Endothelial cell of umbilical vein (primary cell): ENCODE measurements around the gene SMIM3. TPM values are rescaled to one million over a fixed set of nuclear protein-coding genes. Genes with fewer than 3 reads are reported as not detected.

ENCODE experiments used
- BruUV-seq: library from RNA; stranded (reverse); fragments of 400-500 nt; replicated peaks from 2 replicates; lab custom pipeline; 2021; lab: Mats Ljungman, UMichigan
- CTCF ChIA-PET: fragments of 300-600, 350-600 bp; sonication (Branson Sonifier 250); formaldehyde crosslinking; loops from one replicate; lab custom pipeline; 2021; ENCODE audit warnings: antibody characterized with exemption, inconsistent platforms; lab: Charles Lee
- POLR2A ChIA-PET: fragments of 300-600, 350-600 bp; sonication (Branson Sonifier 250); formaldehyde crosslinking; loops from one replicate; lab custom pipeline; 2021; ENCODE audit warnings: antibody characterized with exemption, inconsistent platforms; lab: Charles Lee
- DNase-seq: peaks from one replicate; pipeline ENCODE4 v3.0.0-alpha.2; 2011; ENCODE audit warnings: low read depth, low spot score
- FAIRE-seq: peaks from 2 replicates; lab custom pipeline; 2011; peaks lifted over from hg19 to GRCh38; lab: Jason Lieb, UNC
- H2AFZ ChIP-seq: 2 replicates; pipeline ENCODE4 v1.6.0; 2012; ENCODE audit warnings: low read depth, low read length, control low read depth, inconsistent platforms
- H3K27ac ChIP-seq: 2 replicates; pipeline ENCODE4 v1.5.1; 2011; ENCODE audit warnings: low read depth, mild to moderate bottlenecking, control low read depth, low read length, moderate library complexity; ENCODE audit not compliant: insufficient read depth
- H3K27me3 ChIP-seq, 2 experiments: 2 replicates each; pipeline versions ENCODE4 v1.6.0 to v1.6.1; 2011; ENCODE audit warnings: low read length in 2 of 2, mixed read lengths in 1 of 2; ENCODE audit not compliant: control insufficient read depth in 2 of 2, insufficient read depth in 2 of 2
- H3K36me3 ChIP-seq, 2 experiments: 2 replicates in 1 of 2; 3 replicates in 1 of 2; pipeline ENCODE4 v1.5.1; 2011; ENCODE audit warnings: low read length in 2 of 2, mild to moderate bottlenecking in 1 of 2, moderate library complexity in 1 of 2; ENCODE audit not compliant: control insufficient read depth in 2 of 2, insufficient read depth in 2 of 2; ENCODE audit errors: extremely low read depth in 1 of 2
- H3K4me1 ChIP-seq: 3 replicates; pipeline ENCODE4 v1.5.1; 2011; ENCODE audit warnings: mild to moderate bottlenecking, low read length; ENCODE audit not compliant: control insufficient read depth, insufficient read depth; ENCODE audit errors: extremely low read depth
- H3K4me2 ChIP-seq: 2 replicates; pipeline ENCODE4 v1.6.1; 2011; ENCODE audit warnings: low read length, control low read depth, mixed read lengths; ENCODE audit not compliant: insufficient read depth
- H3K4me3 ChIP-seq, 3 experiments: fragments of 200-600 bp in 1 of 3; sonication (generic), shearing (Covaris generic) in 1 of 3; replicated peaks in 1 of 3; 2 replicates each; pipeline ENCODE4 v1.5.1; 2011 to 2016; ENCODE audit warnings: control low read depth in 3 of 3, low read length in 3 of 3, mild to moderate bottlenecking in 2 of 3, inconsistent platforms in 1 of 3, low read depth in 1 of 3, moderate library complexity in 1 of 3; ENCODE audit not compliant: insufficient read depth in 1 of 3
- H3K79me2 ChIP-seq: 2 replicates; pipeline ENCODE4 v1.6.0; 2012; ENCODE audit warnings: low read length, inconsistent platforms; ENCODE audit not compliant: control insufficient read depth, insufficient read depth
- H3K9ac ChIP-seq: replicated peaks from 2 replicates; pipeline ENCODE3; 2011; ENCODE audit warnings: low read length, control low read depth; ENCODE audit not compliant: insufficient read depth; ENCODE audit errors: extremely low read depth
- H3K9me1 ChIP-seq: replicated peaks from 3 replicates; pipeline ENCODE4 v1.6.0; 2011; ENCODE audit warnings: mild to moderate bottlenecking, low read length; ENCODE audit not compliant: control insufficient read depth, insufficient read depth; ENCODE audit errors: extremely low read depth
- H3K9me3 ChIP-seq: replicated peaks from 2 replicates; pipeline ENCODE4 v1.5.1; 2012; ENCODE audit warnings: low read length, inconsistent platforms; ENCODE audit not compliant: control insufficient read depth, insufficient read depth
- H4K20me1 ChIP-seq: replicated peaks from 2 replicates; pipeline ENCODE3; 2011; ENCODE audit warnings: mild to moderate bottlenecking, low read length; ENCODE audit not compliant: control insufficient read depth, insufficient read depth; ENCODE audit errors: extremely low read depth
- CTCF ChIP-seq, 2 donors: IDR thresholded peaks; 1 replicate in 1 of 2; 2 replicates in 1 of 2; pipeline ENCODE4 v1.5.1; 2011; ENCODE audit warnings: low read length in 2 of 2, mild to moderate bottlenecking in 2 of 2, moderate library complexity in 2 of 2, control low read depth in 1 of 2, inconsistent platforms in 1 of 2, low read depth in 1 of 2; ENCODE audit not compliant: insufficient read depth in 1 of 2; ENCODE audit errors: extremely low read depth in 1 of 2
- GATA2 ChIP-seq: IDR thresholded peaks from 2 replicates; pipeline ENCODE4 v1.7.0; 2011; ENCODE audit warnings: low read depth, mild to moderate bottlenecking, moderate library complexity, mixed read lengths, low read length; ENCODE audit not compliant: insufficient read length, insufficient read depth
- JUN ChIP-seq: IDR thresholded peaks from 2 replicates; pipeline ENCODE4 v1.6.1; 2011; ENCODE audit warnings: borderline replicate concordance, low read depth; ENCODE audit not compliant: insufficient read length, insufficient read depth
- MAX ChIP-seq: IDR thresholded peaks from 2 replicates; pipeline ENCODE4 v1.6.1; 2011; ENCODE audit not compliant: insufficient read depth, insufficient read length
- POLR2A ChIP-seq: IDR thresholded peaks from 2 replicates; pipeline ENCODE4 v1.6.1; 2012; ENCODE audit warnings: low read depth, mild to moderate bottlenecking, control low read depth, low read length
- dilution Hi-C: fragments of 300-500 bp; cut with MboI; formaldehyde crosslinking; loops from one replicate; pipeline ENCODE4 v1.15.0; 2019; ENCODE audit warnings: low sequenced_read_pairs; ENCODE audit not compliant: extremely low pct_ligation_motif_present
- intact Hi-C: fragments of 100-400 bp; cut with micrococcal nuclease; formaldehyde crosslinking; loops from one replicate; pipeline ENCODE4 v1.10.0; 2022
- polyA plus RNA-seq, 4 experiments: library from polyadenylated mRNA; depleted of rRNA in 3 of 4; stranded (reverse) in 3 of 4; unstranded in 1 of 4; fragments of >200 nt; gene quantifications; 2 replicates each; pipeline versions ENCODE4 v1.2.1 to v1.2.3, GENCODE V29; 2011 to 2012; ENCODE audit warnings: missing spikeins in 1 of 4
- total RNA-seq: library from RNA; stranded (reverse); gene quantifications from 2 replicates; pipeline ENCODE4 v1.2.3, GENCODE V29; 2021

The SMIM3 gene
- total and polyA plus RNA-seq, 2 donors (not counting 3 experiments of a cell fraction or from before 2014, with no cell fraction given), result 1.0 to 2.0 TPM

DNA sequence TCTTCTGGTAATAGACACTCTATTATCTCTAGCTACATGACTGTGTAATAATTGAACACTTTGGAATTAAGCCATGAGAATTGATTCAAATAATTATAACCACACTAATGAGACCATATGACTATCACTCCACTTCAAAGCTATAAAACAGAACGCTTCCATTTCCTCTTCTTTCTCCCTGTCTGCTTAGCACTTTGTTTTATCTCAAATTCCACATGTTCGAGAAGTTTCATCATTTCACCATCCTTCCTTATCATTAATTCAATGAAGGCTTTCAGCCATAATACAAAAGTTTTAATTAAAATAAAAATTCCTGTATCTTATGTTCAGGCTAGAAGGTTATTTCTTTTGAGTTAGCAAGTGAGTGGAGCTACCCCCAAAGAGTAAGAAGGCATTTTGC is 12.3 kb upstream of the SMIM3 start:
- Histone ChIP-seq H2AFZ (no peak overlapping the region), H3K27me3 (peaks cover 24 to 41% of the 10 kb centered on the region in 2 experiments), H3K4me3 (no peak overlapping the region), H4K20me1 (no peaks in the 10 kb centered on the region), H3K9ac (no peak overlapping the region), H3K79me2 (no peaks in the 10 kb centered on the region), H3K4me1 (no peaks in the 10 kb centered on the region), H3K4me2 (no peak overlapping the region), H3K27ac (no peak overlapping the region), H3K9me1 (no peaks in the 10 kb centered on the region), H3K36me3 (no peaks in the 10 kb centered on the region), H3K9me3 (no peaks in the 10 kb centered on the region)
- dilution Hi-C loops, result no loop called here
- DNase-seq, result no peak
- intact Hi-C loops, result no loop called here
- CTCF ChIA-PET, result no interaction called here
- no TSS peak for BruUV-seq
- TF ChIP-seq MAX (no peak), CTCF (IDR thresholded peaks at IDR 0.05; ENCODE audit: extremely low read depth in 1 of 2, insufficient read depth in 1 of 2, low read depth in 1 of 2, low read length in 2 of 2) (no peak), POLR2A (no peak), GATA2 (no peak), JUN (no peak)
- no peak for FAIRE-seq
- POLR2A ChIA-PET, result no interaction called here
